B cell (primary cell): ENCODE measurements around the gene ESRRA. TPM values are rescaled to one million over a fixed set of nuclear protein-coding genes. Genes with fewer than 3 reads are reported as not detected.
A peak's percentile ranks its signal among the peaks of the same experiment; 100 is the strongest.

Experiments used
- ATAC-seq: fragments of 200-7000 bp; cut with Tn5 transposase; one replicate; pipeline ENCODE4 v1.10.0; 2021; ENCODE audit warnings: low read depth, mild to moderate bottlenecking, moderate number of reproducible peaks, moderate library complexity
- CTCF ChIA-PET: fragments of 350-600 bp; sonication (Branson Sonifier 250); formaldehyde crosslinking; loops from one replicate; lab custom pipeline; 2021; ENCODE audit warnings: antibody characterized with exemption, inconsistent platforms; lab: Charles Lee
- POLR2A ChIA-PET: fragments of 350-600 bp; sonication (Branson Sonifier 250); formaldehyde crosslinking; loops from one replicate; lab custom pipeline; 2021; ENCODE audit warnings: antibody characterized with exemption; lab: Charles Lee
- DNase-seq: peaks from one replicate; pipeline ENCODE4 v3.0.0; 2013
- H2AFZ ChIP-seq: 2 replicates; pipeline ENCODE4 v1.6.1; 2012; ENCODE audit warnings: mild to moderate bottlenecking, low read depth, low read length; ENCODE audit not compliant: insufficient read depth, poor library complexity, severe bottlenecking
- H3K27ac ChIP-seq, 2 donors: 1 replicate in 1 of 2; 2 replicates in 1 of 2; pipeline ENCODE4 v1.5.1; 2012 to 2013; ENCODE audit warnings: low read length in 2 of 2, mild to moderate bottlenecking in 2 of 2, moderate library complexity in 1 of 2
- H3K27me3 ChIP-seq, 4 experiments: fragments of 200-600 bp in 1 of 4; sonication (generic) in 1 of 4; replicated peaks in 1 of 4; 1 replicate in 2 of 4; 2 replicates in 2 of 4; pipeline versions ENCODE4 v1.6.1 to v1.7.0; 2013 to 2016; ENCODE audit warnings: low read length in 3 of 4, mild to moderate bottlenecking in 2 of 4, mixed read lengths in 1 of 4, moderate library complexity in 1 of 4; ENCODE audit not compliant: insufficient read depth in 4 of 4, control insufficient read depth in 3 of 4; ENCODE audit errors: control extremely low read depth in 1 of 4
- H3K36me3 ChIP-seq, 2 experiments: replicated peaks in 1 of 2; 1 replicate in 1 of 2; 2 replicates in 1 of 2; pipeline versions ENCODE4 v1.6.1 to v1.7.1; 2013; ENCODE audit warnings: low read length in 1 of 2; ENCODE audit not compliant: insufficient read depth in 2 of 2, control insufficient read depth in 1 of 2; ENCODE audit errors: control extremely low read depth in 1 of 2, extremely low read depth in 1 of 2
- H3K4me1 ChIP-seq, 2 donors: fragments of 200-600 bp in 1 of 2; sonication (generic) in 1 of 2; 1 replicate in 1 of 2; 2 replicates in 1 of 2; pipeline versions ENCODE4 v1.5.1 to v1.6.1; 2013 to 2017; ENCODE audit warnings: low read length in 2 of 2; ENCODE audit not compliant: control insufficient read depth in 2 of 2, insufficient read depth in 2 of 2
- H3K4me2 ChIP-seq: replicated peaks from 2 replicates; pipeline ENCODE3; 2012; ENCODE audit warnings: mild to moderate bottlenecking, low read depth, low read length; ENCODE audit not compliant: poor library complexity, severe bottlenecking
- H3K4me3 ChIP-seq, 5 experiments: fragments of 200-600 bp in 1 of 5; sonication (generic) in 1 of 5; 1 replicate in 3 of 5; 2 replicates in 2 of 5; pipeline versions ENCODE4 v1.5.1 to v1.7.0; 2011 to 2016; ENCODE audit warnings: low read length in 4 of 5, mild to moderate bottlenecking in 4 of 5, low read depth in 2 of 5, control low read depth in 1 of 5, moderate library complexity in 1 of 5; ENCODE audit not compliant: insufficient read depth in 1 of 5; ENCODE audit errors: control extremely low read depth in 1 of 5, extremely low read depth in 1 of 5
- H3K79me2 ChIP-seq: fragments of 200-600 bp; sonication (generic); one replicate; pipeline ENCODE4 v1.6.0; 2016; ENCODE audit warnings: low read length; ENCODE audit not compliant: control insufficient read depth, insufficient read depth
- H3K9ac ChIP-seq: fragments of 200-600 bp; sonication (generic); 2 replicates; pipeline ENCODE4 v1.6.1; 2017; ENCODE audit warnings: mild to moderate bottlenecking, low read length, moderate library complexity
- H3K9me3 ChIP-seq, 3 donors: one replicate each; pipeline versions ENCODE4 v1.6.1 to v1.7.1; 2013; ENCODE audit warnings: low read length in 2 of 3; ENCODE audit not compliant: control insufficient read depth in 2 of 3, insufficient read depth in 1 of 3; ENCODE audit errors: control extremely low read depth in 1 of 3
- H4K20me1 ChIP-seq: 2 replicates; pipeline ENCODE4 v1.6.0; 2012; ENCODE audit warnings: mild to moderate bottlenecking, low read length; ENCODE audit not compliant: insufficient read depth, control insufficient read depth, poor library complexity, severe bottlenecking
- H3K27ac Mint-ChIP-seq: one replicate; pipeline ENCODE4 v1.8.0; 2021; ENCODE audit warnings: mixed read lengths
- H3K27me3 Mint-ChIP-seq: one replicate; pipeline ENCODE4 v1.8.0; 2021; ENCODE audit warnings: mixed read lengths
- H3K4me1 Mint-ChIP-seq: one replicate; pipeline ENCODE4 v1.8.0; 2021; ENCODE audit warnings: mixed read lengths
- H3K4me3 Mint-ChIP-seq: one replicate; pipeline ENCODE4 v1.8.0; 2021; ENCODE audit warnings: mixed read lengths
- H3K9me3 Mint-ChIP-seq: one replicate; pipeline ENCODE4 v1.8.0; 2022; ENCODE audit warnings: mixed read lengths; ENCODE audit not compliant: insufficient read depth
- CTCF ChIP-seq: fragments of 200-600 bp; IDR thresholded peaks from one replicate; pipeline ENCODE4 v1.8.0; 2022; ENCODE audit warnings: antibody characterized with exemption, mild to moderate bottlenecking
- EZH2 ChIP-seq: IDR thresholded peaks from 2 replicates; pipeline ENCODE4 v1.6.1; 2012; ENCODE audit warnings: borderline replicate concordance, low read depth, mild to moderate bottlenecking, moderate library complexity, low read length; ENCODE audit not compliant: insufficient read depth, poor library complexity, severe bottlenecking
- WGBS: methylation state at CpG from one replicate; pipeline ENCODE4 v1.1.5; 2013; ENCODE audit warnings: missing lambda C conversion rate; ENCODE audit not compliant: insufficient coverage; 5-methylcytosine and 5-hydroxymethylcytosine counted together
- intact Hi-C: fragments of 100-400 bp; cut with micrococcal nuclease; formaldehyde crosslinking; loops from one replicate; pipeline ENCODE4 v1.10.0; 2022
- polyA plus RNA-seq: library from polyadenylated mRNA; depleted of rRNA; stranded (reverse); fragments of >200 nt; gene quantifications from 2 replicates; pipeline ENCODE4 v1.2.3, GENCODE V29; 2012
- total RNA-seq, 2 donors: library from RNA; stranded (reverse); fragments of 120-200 nt in 1 of 2; gene quantifications; 1 replicate in 1 of 2; 2 replicates in 1 of 2; pipeline versions ENCODE4 v1.2.3 to v1.2.4, GENCODE V29; 2013 to 2022

ESRRA gene
- total and polyA plus RNA-seq, 2 donors (not counting 1 experiment from before 2014, with no cell fraction given), result 16.3 to 39.6 TPM

GRCh38 chr11:64360448-64360921, 55.2 kb downstream of the ESRRA start:
- peak overlapping the region; percentile 93 for H3K4me2 ChIP-seq
- Mint-ChIP-seq H3K27ac (peak overlapping the region; percentile 75), H3K27me3 (no peaks in the 10 kb centered on the region), H3K4me1 (peaks cover 40% of the 10 kb centered on the region), H3K4me3 (peak overlapping the region; percentile 94), H3K9me3 (no peaks in the 10 kb centered on the region)
- POLR2A ChIA-PET, result interaction anchor here (1.2 kb wide), 1 partner anchor 43 kb away, joined by 4 read pairs; the partner anchor contains the start of genes PRDX5 and TRMT112
- CTCF ChIA-PET, result interaction anchor here (0.8 to 10.2 kb wide), 8 partner anchors 18 to 292 kb away, joined by 3 to 188 read pairs (median 5); partner anchors contain the start of genes PRDX5 and TRMT112
- H3K9ac ChIP-seq, result peak overlapping the region; percentile 73
- H3K27ac ChIP-seq, result peak overlapping the region in 1 of 2 donors; percentile 9
- DNase-seq (peak; percentile 64), ATAC-seq (no peak)
- 17% methylated on average over 12 of the region's 13 CpGs for WGBS
- peaks cover 27% of the 10 kb centered on the region for H4K20me1 ChIP-seq
- H3K4me1 ChIP-seq, result peaks cover 31 to 49% of the 10 kb centered on the region in 2 donors
- H3K9me3 ChIP-seq, result no peaks in the 10 kb centered on the region
- no peak for TF ChIP-seq EZH2
- no peak for TF ChIP-seq CTCF
- H3K4me3 ChIP-seq, result peak overlapping the region in 3 of 5 experiments; percentile 72 to 86 (median 75)
- intact Hi-C loops, result no loop called here
- H3K27me3 ChIP-seq, result no peaks in the 10 kb centered on the region
- peak overlapping the region; percentile 86 for H2AFZ ChIP-seq
- H3K36me3 ChIP-seq, result peaks cover 0 to 16% of the 10 kb centered on the region in 2 experiments
- peaks cover 10% of the 10 kb centered on the region for H3K79me2 ChIP-seq

- DNase-seq (no peak), ATAC-seq (no peak)
- Histone ChIP-seq H3K9me3 (no peaks in the 10 kb centered on the region), H3K4me2 (no peak overlapping the region), H3K27me3 (no peaks in the 10 kb centered on the region), H2AFZ (no peak overlapping the region), H4K20me1 (peaks cover 25% of the 10 kb centered on the region), H3K79me2 (peaks cover 8% of the 10 kb centered on the region), H3K4me3 (no peak overlapping the region), H3K27ac (no peak overlapping the region), H3K9ac (no peak overlapping the region), H3K36me3 (peaks cover 0 to 24% of the 10 kb centered on the region in 2 experiments), H3K4me1 (peaks cover 31 to 48% of the 10 kb centered on the region in 2 donors)
- POLR2A ChIA-PET, result no interaction called here
- Mint-ChIP-seq H3K27me3 (no peaks in the 10 kb centered on the region), H3K4me3 (no peak overlapping the region), H3K27ac (peak overlapping the region; percentile 29), H3K9me3 (no peaks in the 10 kb centered on the region), H3K4me1 (peaks cover 37% of the 10 kb centered on the region)
- CTCF ChIA-PET, result interaction anchor here (10.2 kb wide), 1 partner anchor 44 kb away, joined by 188 read pairs; the partner anchor contains the start of genes PRDX5 and TRMT112
- TF ChIP-seq CTCF (no peak), EZH2 (no peak)
- intact Hi-C loops, result no loop called here
- WGBS, result 97% methylated on average over 16 of the region's 18 CpGs
Measured at GRCh38 chr11:64361659-64362058, 56.3 kb downstream of the ESRRA start.
